Activated naive CD4-positive, alpha-beta T cell treated with anti-CD3 and anti-CD28 coated beads, Interleukin-2, amount 50 U/mL, for 16 hours (primary cell): ENCODE data around the gene MTERF1.

Experiments
- DNase-seq: peaks from one replicate; pipeline ENCODE4 v3.0.0-alpha.2; 2020

Gene MTERF1

DNA sequence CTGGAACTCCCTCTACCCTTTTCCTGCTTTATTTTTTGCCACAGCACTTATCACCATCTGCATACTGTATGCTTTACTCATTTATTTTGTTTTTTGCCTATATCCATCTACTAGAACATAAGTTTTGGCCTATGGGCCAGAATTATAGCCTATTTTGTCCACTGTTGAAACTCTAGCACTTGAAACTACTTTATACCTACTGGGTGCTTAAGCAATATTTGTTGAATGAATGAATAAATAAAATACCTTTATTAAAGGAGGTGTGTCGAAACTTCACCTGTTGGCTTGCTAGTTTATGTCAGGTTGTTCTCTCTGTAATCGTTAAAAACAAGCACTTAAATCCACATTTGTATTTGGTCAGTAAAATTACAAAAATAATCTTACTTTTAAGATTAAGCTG lies 53.3 kb downstream of the MTERF1 start:
- no peak for DNase-seq

- no peak for DNase-seq
These were observed 54.1 kb downstream of the MTERF1 start for GRCh38 chr7:91826377-91826776.

GRCh38 chr7:91824201-91824600 lies 56.3 kb downstream of the MTERF1 start:
- DNase-seq: no peak
